Uterus (tissue), 4 donors: ENCODE data around the gene TM9SF1. TPM values are rescaled to one million over a fixed set of nuclear protein-coding genes. Genes with fewer than 3 reads are reported as not detected.
"Not testable (repeated sequence)": the region's sequence is repeated elsewhere in the genome, so short reads cannot be mapped to it uniquely, and the experiment has no call there.

ENCODE experiments used
- DNase-seq, 2 donors: peaks; one replicate each; pipeline ENCODE4 v3.0.0-alpha.2; 2019 to 2020
- H3K27ac ChIP-seq, 2 donors: fragments of 200-600 bp; sonication (generic); 1 replicate in 1 of 2; 2 replicates in 1 of 2; pipeline ENCODE4 v1.5.1; 2016 to 2018
- H3K27me3 ChIP-seq, 2 donors: fragments of 200-600 bp; sonication (generic); one replicate each; pipeline ENCODE4 v1.5.1; 2018 to 2019; ENCODE audit warnings: control low read depth in 1 of 2
- H3K36me3 ChIP-seq, 2 donors: fragments of 200-600 bp; sonication (generic); one replicate each; pipeline ENCODE4 v1.5.1; 2019; ENCODE audit warnings: control low read depth in 1 of 2
- H3K4me1 ChIP-seq, 2 donors: fragments of 200-600 bp; sonication (generic); one replicate each; pipeline ENCODE4 v1.5.1; 2018 to 2019; ENCODE audit warnings: control low read depth in 1 of 2
- H3K4me3 ChIP-seq, 2 donors: fragments of 200-600 bp; sonication (generic); 1 replicate in 1 of 2; 2 replicates in 1 of 2; pipeline ENCODE4 v1.5.1; 2018 to 2019; ENCODE audit warnings: mild to moderate bottlenecking in 1 of 2
- H3K9me3 ChIP-seq, 2 donors: fragments of 200-600 bp; sonication (generic); one replicate each; pipeline ENCODE4 v1.5.1; 2019; ENCODE audit warnings: control low read depth in 1 of 2
- POLR2A ChIP-seq, 2 donors: fragments of 450-650 bp; IDR thresholded peaks; one replicate each; pipeline ENCODE4 v1.6.1; 2016; ENCODE audit warnings: antibody characterized with exemption in 2 of 2, mild to moderate bottlenecking in 1 of 2, moderate library complexity in 1 of 2
- intact Hi-C: fragments of 100-400 bp; cut with DNase I; formaldehyde crosslinking; loops from one replicate; pipeline ENCODE4 v1.15.1; 2023; ENCODE audit warnings: low total_unique reads
- total RNA-seq, 4 donors: library from RNA; depleted of rRNA in 3 of 4; stranded (reverse); fragments of >200 nt in 3 of 4; gene quantifications; one replicate each; pipeline versions ENCODE4 v1.1.0 to v1.2.4, GENCODE V29; 2014 to 2023
- TF ChIP-seq, protein P1 (sequence below), 4 experiments: fragments of 200-600 bp in 2 of 4; fragments of 450-650 bp in 2 of 4; sonication (generic) in 2 of 4; IDR thresholded peaks; one replicate each; pipeline ENCODE4 v1.5.1; 2016 to 2019; ENCODE audit warnings: antibody characterized with exemption in 4 of 4, mild to moderate bottlenecking in 2 of 4, moderate library complexity in 1 of 4
- donor health status: DM: yes; HTN: yes; CAD: no.

TM9SF1 gene
- total RNA-seq, 4 donors from 2014 or later: 31.2 to 79.8 (median 52.4) TPM

DNA sequence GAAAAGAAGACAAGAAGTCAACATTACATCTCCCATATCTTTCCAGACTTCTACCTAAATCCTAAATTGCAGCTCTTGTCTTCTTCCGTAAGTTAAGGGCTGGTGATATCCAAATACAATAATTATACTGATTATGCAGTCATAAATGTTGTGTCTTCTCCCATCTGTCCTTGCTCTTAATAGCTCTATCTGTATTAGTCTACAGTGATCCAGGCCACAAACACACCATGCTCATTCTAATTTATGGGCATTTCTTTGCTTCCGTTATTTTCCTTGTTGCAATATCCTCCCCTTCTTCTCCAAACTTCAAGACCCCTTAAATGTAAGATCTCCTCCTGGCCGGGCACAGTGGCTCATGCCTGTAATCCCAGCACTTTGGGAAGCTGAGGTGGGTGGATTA, 24.3 kb upstream of the TM9SF1 start:
- intact Hi-C loops: no loop called here

DNA sequence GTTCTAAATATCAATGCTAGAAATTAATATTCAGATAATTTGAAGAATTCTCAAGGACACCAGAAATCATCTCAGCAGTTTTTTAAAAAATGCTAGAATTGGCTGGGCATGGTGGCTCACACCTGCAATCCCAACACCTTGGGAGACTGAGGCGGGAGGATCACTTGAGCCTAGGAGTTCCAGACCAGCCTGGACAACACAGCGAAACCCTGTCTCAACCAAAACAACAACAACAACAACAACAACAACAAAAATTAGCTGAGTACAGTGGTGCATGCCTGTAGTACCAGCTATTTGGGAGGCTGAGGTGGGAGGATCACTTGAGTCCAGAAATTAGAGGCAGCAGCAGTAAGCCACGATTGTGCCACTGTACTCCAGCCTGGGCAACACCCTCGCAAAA, 23.8 kb upstream of the TM9SF1 start:
- no peaks in the 10 kb centered on the region for H3K27me3 ChIP-seq
- intact Hi-C loops: no loop called here
- no peaks in the 10 kb centered on the region for H3K4me1 ChIP-seq
- no peak for TF ChIP-seq POLR2A (IDR thresholded peaks at IDR 0.05)
- TF ChIP-seq, protein P1, sequence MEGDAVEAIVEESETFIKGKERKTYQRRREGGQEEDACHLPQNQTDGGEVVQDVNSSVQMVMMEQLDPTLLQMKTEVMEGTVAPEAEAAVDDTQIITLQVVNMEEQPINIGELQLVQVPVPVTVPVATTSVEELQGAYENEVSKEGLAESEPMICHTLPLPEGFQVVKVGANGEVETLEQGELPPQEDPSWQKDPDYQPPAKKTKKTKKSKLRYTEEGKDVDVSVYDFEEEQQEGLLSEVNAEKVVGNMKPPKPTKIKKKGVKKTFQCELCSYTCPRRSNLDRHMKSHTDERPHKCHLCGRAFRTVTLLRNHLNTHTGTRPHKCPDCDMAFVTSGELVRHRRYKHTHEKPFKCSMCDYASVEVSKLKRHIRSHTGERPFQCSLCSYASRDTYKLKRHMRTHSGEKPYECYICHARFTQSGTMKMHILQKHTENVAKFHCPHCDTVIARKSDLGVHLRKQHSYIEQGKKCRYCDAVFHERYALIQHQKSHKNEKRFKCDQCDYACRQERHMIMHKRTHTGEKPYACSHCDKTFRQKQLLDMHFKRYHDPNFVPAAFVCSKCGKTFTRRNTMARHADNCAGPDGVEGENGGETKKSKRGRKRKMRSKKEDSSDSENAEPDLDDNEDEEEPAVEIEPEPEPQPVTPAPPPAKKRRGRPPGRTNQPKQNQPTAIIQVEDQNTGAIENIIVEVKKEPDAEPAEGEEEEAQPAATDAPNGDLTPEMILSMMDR (IDR thresholded peaks at IDR 0.05): no peak
- H3K36me3 ChIP-seq: no peaks in the 10 kb centered on the region
- H3K4me3 ChIP-seq: no peak overlapping the region
- DNase-seq: no peak
- no peaks in the 10 kb centered on the region for H3K9me3 ChIP-seq
- no peak overlapping the region for H3K27ac ChIP-seq

More for the DNA sequence above, 24.3 kb upstream of the TM9SF1 start:
- Histone ChIP-seq H3K4me1 (no peaks in the 10 kb centered on the region), H3K27ac (no peak overlapping the region), H3K27me3 (no peaks in the 10 kb centered on the region), H3K9me3 (no peaks in the 10 kb centered on the region), H3K36me3 (no peaks in the 10 kb centered on the region), H3K4me3 (no peak overlapping the region)
- no peak for TF ChIP-seq POLR2A (IDR thresholded peaks at IDR 0.05)
- TF ChIP-seq, protein P1 (IDR thresholded peaks at IDR 0.05): no peak
- DNase-seq: no peak

DNA sequence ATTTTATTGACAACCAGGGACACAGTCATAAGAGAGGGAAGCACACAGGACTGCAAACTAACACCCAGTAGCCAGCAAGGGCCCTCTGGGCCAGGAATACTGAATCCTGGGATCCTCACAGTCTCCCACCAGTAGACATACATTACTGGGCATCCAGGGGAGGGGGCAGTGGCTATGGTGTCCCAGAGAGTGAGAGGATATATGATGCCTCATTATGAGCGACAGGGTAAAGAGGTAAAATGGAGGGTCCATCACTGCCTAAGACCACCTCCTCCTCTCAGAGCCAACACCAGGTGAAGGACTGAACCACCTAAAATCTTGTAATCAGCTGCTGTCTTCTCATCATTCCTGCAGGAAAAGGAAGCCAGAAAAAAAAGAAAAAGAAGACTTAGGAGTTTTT, 21.6 kb upstream of the TM9SF1 start:
- H3K27me3 ChIP-seq, H3K9me3 ChIP-seq, H3K36me3 ChIP-seq, intact Hi-C loops, H3K4me3 ChIP-seq, DNase-seq, H3K27ac ChIP-seq, H3K4me1 ChIP-seq: not testable (repeated sequence)

DNA sequence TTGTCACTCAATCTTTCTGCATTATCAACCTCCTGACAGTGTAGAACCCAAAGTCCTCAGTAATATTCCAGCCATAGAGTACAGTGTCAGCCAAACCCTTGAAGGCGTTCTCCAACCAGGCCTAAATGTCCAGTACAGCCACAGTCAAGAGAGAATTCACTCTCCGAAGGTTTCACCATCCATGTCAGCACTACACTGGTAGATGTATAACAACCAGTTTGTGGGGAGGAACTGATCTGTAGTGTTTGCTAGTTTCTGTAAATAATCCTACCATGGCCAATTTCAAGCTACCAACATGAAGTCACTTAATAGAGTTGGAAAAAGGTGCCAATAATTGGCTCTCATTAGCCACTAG, 21.1 kb upstream of the TM9SF1 start:
- DNase-seq: no peak
- Histone ChIP-seq H3K27me3 (no peaks in the 10 kb centered on the region), H3K9me3 (no peaks in the 10 kb centered on the region), H3K4me3 (peak overlapping the region; percentile 71 to 80), H3K27ac (peak overlapping the region; percentile 86 to 89), H3K4me1 (peaks cover 0 to 4% of the 10 kb centered on the region in 2 donors), H3K36me3 (no peaks in the 10 kb centered on the region)
- intact Hi-C loops: no loop called here
- no peak for TF ChIP-seq POLR2A (IDR thresholded peaks at IDR 0.05)
- TF ChIP-seq, protein P1 (IDR thresholded peaks at IDR 0.05): no peak

DNA sequence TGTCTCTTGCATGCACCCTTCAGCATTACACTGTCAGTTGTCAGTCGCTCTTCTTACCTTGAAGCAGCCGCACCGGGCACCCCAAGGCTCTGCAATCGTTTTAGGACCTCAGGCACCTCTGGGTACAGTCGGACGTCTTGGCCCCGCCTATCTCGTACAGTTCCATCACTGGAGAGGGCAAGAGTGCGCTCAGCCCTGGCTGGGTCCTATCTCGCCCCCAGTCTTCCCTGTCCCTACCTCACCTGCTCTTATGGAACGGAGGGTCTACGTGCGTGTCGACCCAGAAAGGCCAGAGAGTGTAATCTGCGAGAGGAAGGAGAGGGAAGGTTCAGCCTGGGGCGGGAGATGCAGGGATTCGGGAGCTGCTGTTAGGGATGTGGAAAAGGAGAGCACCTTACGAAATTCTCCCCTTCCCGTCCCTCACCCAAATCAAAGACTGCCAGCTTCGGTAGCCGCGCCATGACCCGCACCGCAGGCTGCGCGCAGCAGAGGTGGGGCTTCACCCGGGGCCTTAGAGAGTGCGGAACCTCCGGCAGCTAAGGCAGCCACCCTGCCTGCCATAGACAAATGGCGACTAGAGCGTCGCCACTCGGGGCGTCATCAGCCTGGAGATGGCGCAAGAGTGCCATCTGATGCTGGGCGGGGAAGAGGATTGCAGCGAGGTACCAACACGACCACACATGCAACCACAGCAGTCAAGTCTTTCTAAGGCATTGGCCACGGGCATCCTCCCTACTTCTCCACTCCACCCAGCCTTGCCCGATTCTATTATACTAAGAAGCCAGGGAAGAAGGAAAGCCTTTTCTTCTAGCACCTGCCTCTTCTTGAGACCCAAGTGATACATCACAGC, 20.5 kb upstream of the TM9SF1 start, which contains the start of gene MDP1:
Gene MDP1, minus strand, starts transcription at position 572 of the 850 bp plus-strand sequence. Its CDS starts 111 bp downstream, at position 461.
- peak; percentile 55 to 66 for TF ChIP-seq POLR2A (IDR thresholded peaks at IDR 0.05)
- TF ChIP-seq, protein P1 (IDR thresholded peaks at IDR 0.05): peak; percentile 45 to 68 (median 61)
- H3K27me3 ChIP-seq: no peaks in the 10 kb centered on the region
- no peaks in the 10 kb centered on the region for H3K9me3 ChIP-seq
- H3K4me1 ChIP-seq: peaks cover 0 to 4% of the 10 kb centered on the region in 2 donors
- intact Hi-C loops: no loop called here
- no peaks in the 10 kb centered on the region for H3K36me3 ChIP-seq
- H3K27ac ChIP-seq: peak within 1 kb of the TSS; percentile 86 to 89
- peak; percentile 81 to 82 for DNase-seq
- peak within 1 kb of the TSS; percentile 71 to 80 for H3K4me3 ChIP-seq
